Endothelial cell of umbilical vein (primary cell): ENCODE data around the gene XDH. TPM values are rescaled to one million over a fixed set of nuclear protein-coding genes. Genes with fewer than 3 reads are reported as not detected.

Experiments
- BruUV-seq: library from RNA; stranded (reverse); fragments of 400-500 nt; replicated peaks from 2 replicates; lab custom pipeline; 2021; lab: Mats Ljungman, UMichigan
- CTCF ChIA-PET: fragments of 300-600, 350-600 bp; sonication (Branson Sonifier 250); formaldehyde crosslinking; loops from one replicate; lab custom pipeline; 2021; ENCODE audit warnings: antibody characterized with exemption, inconsistent platforms; lab: Charles Lee
- POLR2A ChIA-PET: fragments of 300-600, 350-600 bp; sonication (Branson Sonifier 250); formaldehyde crosslinking; loops from one replicate; lab custom pipeline; 2021; ENCODE audit warnings: antibody characterized with exemption, inconsistent platforms; lab: Charles Lee
- DNase-seq: peaks from one replicate; pipeline ENCODE4 v3.0.0-alpha.2; 2011; ENCODE audit warnings: low read depth, low spot score
- FAIRE-seq: peaks from 2 replicates; lab custom pipeline; 2011; peaks lifted over from hg19 to GRCh38; lab: Jason Lieb, UNC
- H2AFZ ChIP-seq: 2 replicates; pipeline ENCODE4 v1.6.0; 2012; ENCODE audit warnings: low read depth, low read length, control low read depth, inconsistent platforms
- H3K27ac ChIP-seq: 2 replicates; pipeline ENCODE4 v1.5.1; 2011; ENCODE audit warnings: low read depth, mild to moderate bottlenecking, control low read depth, low read length, moderate library complexity; ENCODE audit not compliant: insufficient read depth
- H3K27me3 ChIP-seq, 2 experiments: 2 replicates each; pipeline versions ENCODE4 v1.6.0 to v1.6.1; 2011; ENCODE audit warnings: low read length in 2 of 2, mixed read lengths in 1 of 2; ENCODE audit not compliant: control insufficient read depth in 2 of 2, insufficient read depth in 2 of 2
- H3K36me3 ChIP-seq, 2 experiments: 2 replicates in 1 of 2; 3 replicates in 1 of 2; pipeline ENCODE4 v1.5.1; 2011; ENCODE audit warnings: low read length in 2 of 2, mild to moderate bottlenecking in 1 of 2, moderate library complexity in 1 of 2; ENCODE audit not compliant: control insufficient read depth in 2 of 2, insufficient read depth in 2 of 2; ENCODE audit errors: extremely low read depth in 1 of 2
- H3K4me1 ChIP-seq: 3 replicates; pipeline ENCODE4 v1.5.1; 2011; ENCODE audit warnings: mild to moderate bottlenecking, low read length; ENCODE audit not compliant: control insufficient read depth, insufficient read depth; ENCODE audit errors: extremely low read depth
- H3K4me2 ChIP-seq: 2 replicates; pipeline ENCODE4 v1.6.1; 2011; ENCODE audit warnings: low read length, control low read depth, mixed read lengths; ENCODE audit not compliant: insufficient read depth
- H3K4me3 ChIP-seq, 3 experiments: fragments of 200-600 bp in 1 of 3; sonication (generic), shearing (Covaris generic) in 1 of 3; replicated peaks in 1 of 3; 2 replicates each; pipeline ENCODE4 v1.5.1; 2011 to 2016; ENCODE audit warnings: control low read depth in 3 of 3, low read length in 3 of 3, mild to moderate bottlenecking in 2 of 3, inconsistent platforms in 1 of 3, low read depth in 1 of 3, moderate library complexity in 1 of 3; ENCODE audit not compliant: insufficient read depth in 1 of 3
- H3K79me2 ChIP-seq: 2 replicates; pipeline ENCODE4 v1.6.0; 2012; ENCODE audit warnings: low read length, inconsistent platforms; ENCODE audit not compliant: control insufficient read depth, insufficient read depth
- H3K9ac ChIP-seq: replicated peaks from 2 replicates; pipeline ENCODE3; 2011; ENCODE audit warnings: low read length, control low read depth; ENCODE audit not compliant: insufficient read depth; ENCODE audit errors: extremely low read depth
- H3K9me1 ChIP-seq: replicated peaks from 3 replicates; pipeline ENCODE4 v1.6.0; 2011; ENCODE audit warnings: mild to moderate bottlenecking, low read length; ENCODE audit not compliant: control insufficient read depth, insufficient read depth; ENCODE audit errors: extremely low read depth
- H3K9me3 ChIP-seq: replicated peaks from 2 replicates; pipeline ENCODE4 v1.5.1; 2012; ENCODE audit warnings: low read length, inconsistent platforms; ENCODE audit not compliant: control insufficient read depth, insufficient read depth
- H4K20me1 ChIP-seq: replicated peaks from 2 replicates; pipeline ENCODE3; 2011; ENCODE audit warnings: mild to moderate bottlenecking, low read length; ENCODE audit not compliant: control insufficient read depth, insufficient read depth; ENCODE audit errors: extremely low read depth
- EZH2 ChIP-seq: IDR thresholded peaks from 2 replicates; pipeline ENCODE4 v1.6.1; 2012; ENCODE audit warnings: borderline replicate concordance, low read depth, mild to moderate bottlenecking, moderate library complexity, low read length, inconsistent platforms; ENCODE audit not compliant: severe bottlenecking
- FOS ChIP-seq: IDR thresholded peaks from 2 replicates; pipeline ENCODE4 v1.6.1; 2011; ENCODE audit warnings: mild to moderate bottlenecking, low read length, moderate library complexity, borderline replicate concordance; ENCODE audit not compliant: insufficient read depth
- GATA2 ChIP-seq: IDR thresholded peaks from 2 replicates; pipeline ENCODE4 v1.7.0; 2011; ENCODE audit warnings: low read depth, mild to moderate bottlenecking, moderate library complexity, mixed read lengths, low read length; ENCODE audit not compliant: insufficient read length, insufficient read depth
- JUN ChIP-seq: IDR thresholded peaks from 2 replicates; pipeline ENCODE4 v1.6.1; 2011; ENCODE audit warnings: borderline replicate concordance, low read depth; ENCODE audit not compliant: insufficient read length, insufficient read depth
- MAX ChIP-seq: IDR thresholded peaks from 2 replicates; pipeline ENCODE4 v1.6.1; 2011; ENCODE audit not compliant: insufficient read depth, insufficient read length
- MYC ChIP-seq: IDR thresholded peaks from one replicate; pipeline ENCODE4 v1.6.1; 2011; ENCODE audit warnings: mild to moderate bottlenecking, low read depth, low read length
- POLR2A ChIP-seq: IDR thresholded peaks from 2 replicates; pipeline ENCODE4 v1.6.1; 2012; ENCODE audit warnings: low read depth, mild to moderate bottlenecking, control low read depth, low read length
- POLR2AphosphoS5 ChIP-seq: IDR thresholded peaks from 2 replicates; pipeline ENCODE4 v1.6.1; 2012; ENCODE audit warnings: low read depth, mild to moderate bottlenecking, control low read depth, low read length, moderate library complexity; ENCODE audit not compliant: insufficient read depth
- dilution Hi-C: fragments of 300-500 bp; cut with MboI; formaldehyde crosslinking; loops from one replicate; pipeline ENCODE4 v1.15.0; 2019; ENCODE audit warnings: low sequenced_read_pairs; ENCODE audit not compliant: extremely low pct_ligation_motif_present
- intact Hi-C: fragments of 100-400 bp; cut with micrococcal nuclease; formaldehyde crosslinking; loops from one replicate; pipeline ENCODE4 v1.10.0; 2022
- polyA plus RNA-seq, 4 experiments: library from polyadenylated mRNA; depleted of rRNA in 3 of 4; stranded (reverse) in 3 of 4; unstranded in 1 of 4; fragments of >200 nt; gene quantifications; 2 replicates each; pipeline versions ENCODE4 v1.2.1 to v1.2.3, GENCODE V29; 2011 to 2012; ENCODE audit warnings: missing spikeins in 1 of 4
- total RNA-seq: library from RNA; stranded (reverse); gene quantifications from 2 replicates; pipeline ENCODE4 v1.2.3, GENCODE V29; 2021
- TF ChIP-seq, protein P1 (sequence below), 2 donors: IDR thresholded peaks; 1 replicate in 1 of 2; 2 replicates in 1 of 2; pipeline ENCODE4 v1.5.1; 2011; ENCODE audit warnings: low read length in 2 of 2, mild to moderate bottlenecking in 2 of 2, moderate library complexity in 2 of 2, control low read depth in 1 of 2, inconsistent platforms in 1 of 2, low read depth in 1 of 2; ENCODE audit not compliant: insufficient read depth in 1 of 2; ENCODE audit errors: extremely low read depth in 1 of 2

XDH gene
- total and polyA plus RNA-seq, 2 donors (not counting 3 experiments of a cell fraction or from before 2014, with no cell fraction given): not detected

DNA sequence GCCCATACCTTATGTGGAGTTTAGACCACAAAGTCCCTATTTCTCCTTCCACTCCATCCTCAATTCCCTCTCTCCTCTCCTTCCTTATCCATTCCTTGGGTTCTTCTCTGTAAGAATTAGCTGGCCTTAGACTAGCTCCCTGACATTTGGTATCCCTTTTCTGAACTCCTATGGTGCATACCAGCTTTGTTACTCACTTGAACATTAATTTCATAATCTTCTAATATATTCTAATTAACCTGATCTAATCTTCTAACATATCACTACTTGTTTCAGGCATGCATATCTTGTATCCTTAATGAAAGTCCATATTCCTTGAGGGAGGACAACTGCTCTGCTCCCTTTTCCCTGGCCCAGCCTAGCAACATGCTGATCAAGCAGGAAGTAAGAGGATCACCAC is 114.2 kb downstream of the XDH start:
- Histone ChIP-seq H4K20me1 (no peaks in the 10 kb centered on the region), H3K9me1 (no peaks in the 10 kb centered on the region), H3K4me2 (no peak overlapping the region), H3K27ac (no peak overlapping the region), H3K9me3 (no peaks in the 10 kb centered on the region), H2AFZ (no peak overlapping the region), H3K79me2 (no peaks in the 10 kb centered on the region), H3K4me3 (no peak overlapping the region), H3K27me3 (peaks cover 2% of the 10 kb centered on the region in 2 experiments), H3K36me3 (no peaks in the 10 kb centered on the region), H3K9ac (no peak overlapping the region), H3K4me1 (peaks cover 16% of the 10 kb centered on the region)
- ChIA-PET CTCF (no interaction called here), POLR2A (no interaction called here)
- TF ChIP-seq EZH2 (no peak), MYC (no peak), POLR2A (no peak), FOS (no peak), MAX (no peak), POLR2AphosphoS5 (no peak), JUN (no peak), GATA2 (no peak)
- TF ChIP-seq, protein P1, sequence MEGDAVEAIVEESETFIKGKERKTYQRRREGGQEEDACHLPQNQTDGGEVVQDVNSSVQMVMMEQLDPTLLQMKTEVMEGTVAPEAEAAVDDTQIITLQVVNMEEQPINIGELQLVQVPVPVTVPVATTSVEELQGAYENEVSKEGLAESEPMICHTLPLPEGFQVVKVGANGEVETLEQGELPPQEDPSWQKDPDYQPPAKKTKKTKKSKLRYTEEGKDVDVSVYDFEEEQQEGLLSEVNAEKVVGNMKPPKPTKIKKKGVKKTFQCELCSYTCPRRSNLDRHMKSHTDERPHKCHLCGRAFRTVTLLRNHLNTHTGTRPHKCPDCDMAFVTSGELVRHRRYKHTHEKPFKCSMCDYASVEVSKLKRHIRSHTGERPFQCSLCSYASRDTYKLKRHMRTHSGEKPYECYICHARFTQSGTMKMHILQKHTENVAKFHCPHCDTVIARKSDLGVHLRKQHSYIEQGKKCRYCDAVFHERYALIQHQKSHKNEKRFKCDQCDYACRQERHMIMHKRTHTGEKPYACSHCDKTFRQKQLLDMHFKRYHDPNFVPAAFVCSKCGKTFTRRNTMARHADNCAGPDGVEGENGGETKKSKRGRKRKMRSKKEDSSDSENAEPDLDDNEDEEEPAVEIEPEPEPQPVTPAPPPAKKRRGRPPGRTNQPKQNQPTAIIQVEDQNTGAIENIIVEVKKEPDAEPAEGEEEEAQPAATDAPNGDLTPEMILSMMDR (IDR thresholded peaks at IDR 0.05; ENCODE audit: extremely low read depth in 1 of 2, insufficient read depth in 1 of 2, low read depth in 1 of 2, low read length in 2 of 2): no peak
- no TSS peak for BruUV-seq
- DNase-seq (no peak), FAIRE-seq (no peak)
- intact Hi-C loops (no loop called here), dilution Hi-C loops (no loop called here)
